HUES6 (cell line): ENCODE measurements around the gene VDR.

Experiments used
- H3K27ac ChIP-seq: 2 replicates; pipeline ENCODE4 v1.7.0; 2013; ENCODE audit warnings: low read depth, mild to moderate bottlenecking, low read length, inconsistent platforms
- H3K27me3 ChIP-seq: 2 replicates; pipeline ENCODE4 v1.6.1; 2013; ENCODE audit warnings: low read length; ENCODE audit not compliant: control insufficient read depth, insufficient read depth
- H3K36me3 ChIP-seq: 2 replicates; pipeline ENCODE4 v1.6.1; 2013; ENCODE audit warnings: low read length; ENCODE audit not compliant: control insufficient read depth, insufficient read depth
- H3K4me1 ChIP-seq: 2 replicates; pipeline ENCODE4 v1.6.1; 2013; ENCODE audit warnings: low read length; ENCODE audit not compliant: control insufficient read depth, insufficient read depth
- H3K4me3 ChIP-seq: 2 replicates; pipeline ENCODE4 v1.5.1; 2013; ENCODE audit warnings: low read depth, low read length
- H3K9ac ChIP-seq: one replicate; pipeline ENCODE4 v1.6.1; 2013; ENCODE audit warnings: mild to moderate bottlenecking, low read length
- H3K9me3 ChIP-seq: 2 replicates; pipeline ENCODE4 v1.6.1; 2013; ENCODE audit warnings: low read depth, low read length; ENCODE audit not compliant: control insufficient read depth, insufficient read depth

Gene VDR

DNA sequence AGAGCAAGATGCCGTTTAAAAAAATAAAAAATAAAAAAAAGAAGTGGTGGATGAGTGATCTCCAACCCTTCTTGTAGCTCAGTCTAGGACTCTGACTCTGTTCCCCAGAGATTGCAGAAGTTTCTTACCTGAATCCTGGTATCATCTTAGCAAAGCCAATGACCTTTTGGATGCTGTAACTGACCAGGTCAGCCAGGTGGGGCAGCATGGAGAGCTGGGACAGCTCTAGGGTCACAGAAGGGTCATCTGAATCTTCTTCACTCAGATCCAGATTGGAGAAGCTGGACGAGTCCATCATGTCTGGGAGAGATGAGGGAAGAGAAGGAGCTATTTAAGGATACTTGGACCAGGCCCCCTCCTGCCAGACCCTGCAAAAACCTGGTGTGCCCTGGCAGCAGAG is 49.3 kb downstream of the VDR start:
- Histone ChIP-seq H3K9ac (no peak overlapping the region), H3K36me3 (no peaks in the 10 kb centered on the region), H3K4me3 (no peak overlapping the region), H3K27me3 (peaks cover 11% of the 10 kb centered on the region; the same call in 1 of the 2 replicates), H3K4me1 (peaks cover 16% of the 10 kb centered on the region), H3K27ac (no peak overlapping the region), H3K9me3 (no peaks in the 10 kb centered on the region)

DNA sequence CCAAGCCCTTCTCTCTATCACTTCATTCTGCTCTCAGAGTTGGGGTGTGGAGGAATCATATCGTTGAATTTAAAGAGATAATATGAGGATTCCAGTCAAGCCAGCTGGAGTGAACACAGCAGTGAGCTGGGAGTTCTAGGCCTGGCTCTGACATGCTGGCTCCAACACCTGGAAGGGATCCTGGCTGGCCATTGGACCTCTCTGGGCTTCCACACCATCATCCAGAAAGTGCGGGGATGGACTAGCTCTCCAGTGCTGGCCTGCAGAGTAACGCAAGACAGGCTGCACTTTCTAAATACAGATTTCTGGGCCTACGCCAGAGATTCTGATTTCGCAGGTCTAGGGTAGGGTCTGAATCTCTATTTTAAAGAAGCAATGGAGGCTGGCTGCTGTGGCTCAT is 50.3 kb downstream of the VDR start:
- H3K27me3 ChIP-seq = peaks cover 9% of the 10 kb centered on the region; the same call in 1 of the 2 replicates
- no peaks in the 10 kb centered on the region for H3K9me3 ChIP-seq
- no peak overlapping the region for H3K27ac ChIP-seq
- no peaks in the 10 kb centered on the region for H3K36me3 ChIP-seq
- H3K9ac ChIP-seq = no peak overlapping the region
- H3K4me1 ChIP-seq = peaks cover 19% of the 10 kb centered on the region
- H3K4me3 ChIP-seq = no peak overlapping the region

GRCh38 chr12:47852096-47852571 is 52.7 kb downstream of the VDR start:
- H3K36me3 ChIP-seq = no peaks in the 10 kb centered on the region

GRCh38 chr12:47851303-47851952 is 53.4 kb downstream of the VDR start:
- no peaks in the 10 kb centered on the region for H3K36me3 ChIP-seq
- no peak overlapping the region for H3K27ac ChIP-seq
- no peak overlapping the region for H3K9ac ChIP-seq
- H3K4me3 ChIP-seq = no peak overlapping the region
- H3K27me3 ChIP-seq = no peaks in the 10 kb centered on the region; the same call in 1 of the 2 replicates
- H3K9me3 ChIP-seq = no peaks in the 10 kb centered on the region
- H3K4me1 ChIP-seq = peaks cover 21% of the 10 kb centered on the region

More at GRCh38 chr12:47852096-47852571, 52.7 kb downstream of the VDR start:
- peaks cover 19% of the 10 kb centered on the region for H3K4me1 ChIP-seq
- no peak overlapping the region for H3K4me3 ChIP-seq
- no peaks in the 10 kb centered on the region; the same call in 1 of the 2 replicates for H3K27me3 ChIP-seq
- H3K27ac ChIP-seq = no peak overlapping the region
- no peak overlapping the region for H3K9ac ChIP-seq
- H3K9me3 ChIP-seq = no peaks in the 10 kb centered on the region

DNA sequence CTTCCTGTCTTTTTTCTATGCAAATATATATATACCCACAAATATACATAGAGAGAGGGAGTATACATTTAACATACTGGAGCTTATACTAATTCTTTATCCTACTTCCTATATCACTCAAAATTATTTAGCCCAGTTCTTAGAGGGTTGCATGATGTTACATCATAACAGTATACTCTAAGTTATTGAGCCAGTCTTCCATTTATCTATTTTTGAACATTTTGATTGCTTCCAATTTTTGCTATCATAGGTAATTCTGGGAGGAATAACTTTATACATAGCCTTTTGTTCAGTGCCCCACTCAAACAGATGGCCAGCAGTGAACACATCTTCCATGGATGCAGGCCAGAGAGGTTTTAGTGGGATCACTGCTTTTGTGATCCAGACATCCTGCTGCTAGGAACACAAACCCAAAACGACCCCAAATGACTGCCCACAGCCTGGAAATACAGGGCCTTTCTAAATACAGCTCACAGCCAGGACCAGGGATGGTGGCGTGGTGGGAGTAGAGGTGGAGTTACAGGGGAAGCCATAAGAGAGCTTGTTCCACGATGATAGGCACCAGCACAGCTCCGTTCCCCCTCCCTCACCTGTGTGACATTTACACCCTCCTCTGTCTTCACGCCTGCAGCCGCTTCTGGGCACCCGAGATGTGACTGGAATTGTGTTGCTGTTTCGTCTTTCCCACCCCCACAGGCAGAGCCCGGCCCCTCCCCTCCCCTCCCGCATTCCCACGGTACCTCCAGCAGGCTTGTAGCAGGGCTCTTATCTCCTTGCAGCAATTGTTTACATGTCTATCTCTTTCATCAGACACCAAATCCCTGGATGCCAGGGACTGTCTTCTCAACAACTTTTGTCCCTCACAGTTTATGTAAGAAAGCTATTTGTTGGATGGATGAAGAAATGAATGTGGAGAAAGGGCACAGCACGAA is 54.4 kb downstream of the VDR start:
- Histone ChIP-seq H3K36me3 (no peaks in the 10 kb centered on the region), H3K27ac (no peak overlapping the region), H3K9ac (no peak overlapping the region), H3K9me3 (no peaks in the 10 kb centered on the region), H3K4me1 (peaks cover 25% of the 10 kb centered on the region), H3K4me3 (peak overlapping the region; percentile 3; the same call in 1 of the 2 replicates), H3K27me3 (no peaks in the 10 kb centered on the region; the same call in 1 of the 2 replicates)

GRCh38 chr12:47849261-47849660 is 55.5 kb downstream of the VDR start:
- peaks cover 25% of the 10 kb centered on the region for H3K4me1 ChIP-seq
- no peak overlapping the region for H3K27ac ChIP-seq
- H3K36me3 ChIP-seq = no peaks in the 10 kb centered on the region

GRCh38 chr12:47848853-47849252 is 55.9 kb downstream of the VDR start:
- Histone ChIP-seq H3K9me3 (no peaks in the 10 kb centered on the region), H3K36me3 (no peaks in the 10 kb centered on the region), H3K4me1 (peaks cover 27% of the 10 kb centered on the region), H3K4me3 (no peak overlapping the region), H3K27me3 (peaks cover 3% of the 10 kb centered on the region; the same call in 1 of the 2 replicates), H3K9ac (no peak overlapping the region), H3K27ac (no peak overlapping the region)

More at GRCh38 chr12:47849261-47849660, 55.5 kb downstream of the VDR start:
- Histone ChIP-seq H3K9me3 (no peaks in the 10 kb centered on the region), H3K27me3 (no peaks in the 10 kb centered on the region; the same call in 1 of the 2 replicates), H3K9ac (no peak overlapping the region), H3K4me3 (no peak overlapping the region)

DNA sequence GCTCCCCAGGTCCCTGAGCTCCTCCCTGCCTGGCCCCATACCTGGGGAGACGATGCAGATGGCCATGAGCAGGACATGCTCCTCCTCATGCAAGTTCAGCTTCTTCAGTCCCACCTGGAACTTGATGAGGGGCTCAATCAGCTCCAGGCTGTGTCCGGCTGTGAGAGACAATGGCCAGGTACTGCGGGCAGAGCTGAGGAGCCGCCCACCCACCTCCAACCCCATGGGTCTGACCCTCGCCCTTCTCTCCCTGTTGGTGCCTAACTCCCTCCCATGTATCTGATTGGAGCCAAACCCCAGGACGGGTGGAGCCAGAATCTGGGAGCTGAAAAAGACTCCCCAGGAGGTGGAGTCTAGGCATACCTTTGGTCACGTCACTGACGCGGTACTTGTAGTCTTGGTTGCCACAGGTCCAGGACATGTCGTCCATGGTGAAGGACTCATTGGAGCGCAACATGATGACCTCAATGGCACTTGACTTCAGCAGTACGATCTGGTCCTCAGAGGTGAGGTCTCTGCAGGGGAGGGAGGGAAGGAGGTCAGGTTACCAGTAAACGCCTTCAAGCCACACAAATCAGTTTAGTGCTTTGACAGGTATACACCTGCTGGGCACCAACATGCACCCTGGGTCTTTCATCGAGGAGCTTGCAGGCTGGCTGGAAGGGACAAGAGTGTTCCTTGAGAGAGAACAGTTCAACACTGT is 58.3 kb downstream of the VDR start:
- H3K4me3 ChIP-seq = no peak overlapping the region
- H3K9ac ChIP-seq = no peak overlapping the region
- H3K4me1 ChIP-seq = peaks cover 35% of the 10 kb centered on the region
- peaks cover 13% of the 10 kb centered on the region; the same call in 1 of the 2 replicates for H3K27me3 ChIP-seq
- no peak overlapping the region for H3K27ac ChIP-seq
- no peaks in the 10 kb centered on the region for H3K9me3 ChIP-seq
- no peaks in the 10 kb centered on the region for H3K36me3 ChIP-seq

DNA sequence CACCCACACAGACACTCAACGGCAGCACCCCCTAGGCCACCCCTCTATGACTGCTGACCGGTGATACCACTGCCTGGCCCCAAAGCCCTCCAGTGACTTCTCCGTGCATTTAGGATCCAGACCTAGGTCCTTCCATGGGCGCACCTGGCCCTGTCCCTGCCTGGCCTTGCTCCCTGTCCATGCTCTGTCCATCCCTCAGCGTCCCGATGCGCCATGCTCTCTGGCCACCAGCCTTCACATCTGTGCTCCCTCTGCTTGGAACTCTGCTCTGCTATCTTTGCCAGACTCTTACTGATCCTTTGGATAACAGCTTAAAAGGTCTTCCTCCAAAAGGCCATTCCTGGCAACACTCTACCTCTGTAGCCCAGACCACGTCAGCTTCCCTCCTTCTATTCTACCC is 59.7 kb downstream of the VDR start:
- Histone ChIP-seq H3K9ac (no peak overlapping the region), H3K36me3 (no peaks in the 10 kb centered on the region), H3K9me3 (no peaks in the 10 kb centered on the region), H3K4me3 (no peak overlapping the region), H3K4me1 (peaks cover 23% of the 10 kb centered on the region), H3K27me3 (peaks cover 13% of the 10 kb centered on the region; the same call in 1 of the 2 replicates), H3K27ac (no peak overlapping the region)

DNA sequence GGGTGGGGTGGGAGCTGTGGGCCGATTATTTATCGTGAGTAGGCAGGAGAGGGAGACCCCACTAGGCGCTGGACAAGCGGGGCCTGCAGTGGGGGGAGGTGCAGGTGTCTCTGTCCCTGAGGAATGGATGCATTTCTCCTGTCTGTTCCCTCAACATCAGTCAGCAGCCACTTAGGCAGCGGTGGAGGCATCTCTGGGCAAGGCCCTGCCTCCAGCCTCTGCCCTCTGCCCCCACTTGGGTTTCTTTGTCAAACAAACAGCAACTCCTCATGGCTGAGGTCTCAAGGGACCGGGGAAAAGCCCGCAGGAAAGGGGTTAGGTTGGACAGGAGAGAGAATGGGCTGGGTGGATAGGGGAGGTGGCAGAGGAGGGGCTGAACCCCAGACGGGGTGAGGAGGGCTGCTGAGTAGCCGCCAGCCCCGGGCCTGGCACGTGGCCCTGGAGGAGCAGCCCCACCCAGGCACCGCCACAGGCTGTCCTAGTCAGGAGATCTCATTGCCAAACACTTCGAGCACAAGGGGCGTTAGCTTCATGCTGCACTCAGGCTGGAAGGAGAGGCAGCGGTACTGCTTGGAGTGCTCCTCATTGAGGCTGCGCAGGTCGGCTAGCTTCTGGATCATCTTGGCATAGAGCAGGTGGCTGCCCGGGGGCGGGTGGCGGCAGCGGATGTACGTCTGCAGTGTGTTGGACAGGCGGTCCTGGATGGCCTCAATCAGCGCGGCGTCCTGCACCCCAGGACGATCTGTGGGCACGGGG is 60.4 kb downstream of the VDR start:
- no peak overlapping the region for H3K27ac ChIP-seq
- no peak overlapping the region for H3K4me3 ChIP-seq
- no peak overlapping the region for H3K9ac ChIP-seq
- peaks cover 23% of the 10 kb centered on the region for H3K4me1 ChIP-seq
- peaks cover 13% of the 10 kb centered on the region; the same call in 1 of the 2 replicates for H3K27me3 ChIP-seq
- H3K9me3 ChIP-seq = no peaks in the 10 kb centered on the region
- no peaks in the 10 kb centered on the region for H3K36me3 ChIP-seq
